ENCODE measurements around the gene FBXO21.

- TF ChIP-seq EP300 (IDR thresholded peaks at IDR 0.05) (no peak), POLR2A (IDR thresholded peaks at IDR 0.05) (no peak), POLR2AphosphoS5 (IDR thresholded peaks at IDR 0.05) (peak in 2 of 3 donors; percentile 19 to 34)
- TF ChIP-seq, protein P1, sequence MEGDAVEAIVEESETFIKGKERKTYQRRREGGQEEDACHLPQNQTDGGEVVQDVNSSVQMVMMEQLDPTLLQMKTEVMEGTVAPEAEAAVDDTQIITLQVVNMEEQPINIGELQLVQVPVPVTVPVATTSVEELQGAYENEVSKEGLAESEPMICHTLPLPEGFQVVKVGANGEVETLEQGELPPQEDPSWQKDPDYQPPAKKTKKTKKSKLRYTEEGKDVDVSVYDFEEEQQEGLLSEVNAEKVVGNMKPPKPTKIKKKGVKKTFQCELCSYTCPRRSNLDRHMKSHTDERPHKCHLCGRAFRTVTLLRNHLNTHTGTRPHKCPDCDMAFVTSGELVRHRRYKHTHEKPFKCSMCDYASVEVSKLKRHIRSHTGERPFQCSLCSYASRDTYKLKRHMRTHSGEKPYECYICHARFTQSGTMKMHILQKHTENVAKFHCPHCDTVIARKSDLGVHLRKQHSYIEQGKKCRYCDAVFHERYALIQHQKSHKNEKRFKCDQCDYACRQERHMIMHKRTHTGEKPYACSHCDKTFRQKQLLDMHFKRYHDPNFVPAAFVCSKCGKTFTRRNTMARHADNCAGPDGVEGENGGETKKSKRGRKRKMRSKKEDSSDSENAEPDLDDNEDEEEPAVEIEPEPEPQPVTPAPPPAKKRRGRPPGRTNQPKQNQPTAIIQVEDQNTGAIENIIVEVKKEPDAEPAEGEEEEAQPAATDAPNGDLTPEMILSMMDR (IDR thresholded peaks at IDR 0.05) = no peak
Measured at GRCh38 chr12:117114784-117115183, 75.5 kb downstream of the FBXO21 start.

Measured in stomach (tissue), 4 donors.